PC-9 (cell line): ENCODE results near the gene PUM2. TPM values are rescaled to one million over a fixed set of nuclear protein-coding genes. Genes with fewer than 3 reads are reported as not detected.

ENCODE experiments used
- BruUV-seq: library from RNA; stranded (reverse); fragments of 400-500 nt; replicated peaks from 2 replicates; lab custom pipeline; 2021; lab: Mats Ljungman, UMichigan
- CTCF ChIA-PET: fragments of 300-600 bp; sonication (Branson Sonifier 250); formaldehyde crosslinking; loops from one replicate; lab custom pipeline; 2022; ENCODE audit warnings: antibody characterized with exemption; lab: Charles Lee
- POLR2A ChIA-PET: fragments of 300-600 bp; sonication (Branson Sonifier 250); formaldehyde crosslinking; loops from one replicate; lab custom pipeline; 2022; ENCODE audit warnings: antibody characterized with exemption; ENCODE audit not compliant: unreplicated experiment; lab: Charles Lee
- DNase-seq, 2 experiments: peaks; one replicate each; pipeline versions ENCODE4 v3.0.0 to v3.0.0-alpha.2; 2015 to 2022; ENCODE audit warnings: mixed read lengths in 1 of 2
- H2AFZ ChIP-seq: fragments of 200-600 bp; sonication (generic); 2 replicates; pipeline ENCODE4 v1.8.1; 2017; ENCODE audit warnings: antibody characterized with exemption
- H3F3A ChIP-seq: fragments of 200-600 bp; sonication (generic); 2 replicates; pipeline ENCODE4 v1.8.1; 2017; ENCODE audit warnings: antibody characterized with exemption, mild to moderate bottlenecking, low read depth; ENCODE audit not compliant: insufficient read depth
- H3K27ac ChIP-seq: fragments of 200-600 bp; sonication (generic); 2 replicates; pipeline ENCODE4 v1.6.1; 2016; ENCODE audit warnings: mixed run types
- H3K27me3 ChIP-seq: fragments of 200-600 bp; sonication (generic); 2 replicates; pipeline ENCODE4 v1.6.1; 2016; ENCODE audit warnings: low read depth, mixed run types; ENCODE audit not compliant: insufficient read depth
- H3K36me3 ChIP-seq: fragments of 200-600 bp; sonication (generic); 2 replicates; pipeline ENCODE4 v1.6.1; 2016; ENCODE audit warnings: low read depth, mixed run types
- H3K4me1 ChIP-seq: fragments of 200-600 bp; sonication (generic); replicated peaks from 2 replicates; pipeline ENCODE4 v1.6.1; 2016; ENCODE audit warnings: mixed run types; ENCODE audit not compliant: insufficient read depth
- H3K4me2 ChIP-seq: fragments of 200-600 bp; sonication (generic); 2 replicates; pipeline ENCODE4 v1.6.1; 2017; ENCODE audit warnings: mixed run types
- H3K4me3 ChIP-seq: fragments of 200-600 bp; sonication (generic); 2 replicates; pipeline ENCODE4 v1.6.1; 2016; ENCODE audit warnings: mixed run types
- H3K79me2 ChIP-seq: fragments of 200-600 bp; sonication (generic); 2 replicates; pipeline ENCODE4 v1.6.1; 2017; ENCODE audit warnings: low read depth, mixed run types
- H3K9me2 ChIP-seq: fragments of 200-600 bp; sonication (generic); 2 replicates; pipeline ENCODE4 v1.8.1; 2017; ENCODE audit warnings: mild to moderate bottlenecking; ENCODE audit not compliant: insufficient read depth
- H3K9me3 ChIP-seq: fragments of 200-600 bp; sonication (generic); 2 replicates; pipeline ENCODE4 v1.8.1; 2016; ENCODE audit warnings: low read depth; ENCODE audit not compliant: insufficient read depth
- H4K20me1 ChIP-seq: fragments of 200-600 bp; sonication (generic); 2 replicates; pipeline ENCODE4 v1.8.1; 2017; ENCODE audit not compliant: insufficient read depth
- CTCF ChIP-seq: fragments of 200-600 bp; sonication (generic); conservative IDR thresholded peaks from 2 replicates; pipeline ENCODE4 v1.6.1; 2017; ENCODE audit warnings: mixed run types, antibody characterized with exemption, mild to moderate bottlenecking, moderate library complexity
- EZH2 ChIP-seq: fragments of 200-600 bp; sonication (generic); IDR thresholded peaks from 2 replicates; pipeline ENCODE4 v1.8.0; 2017; ENCODE audit warnings: antibody characterized with exemption, low read depth
- intact Hi-C: fragments of 100-400 bp; cut with micrococcal nuclease; formaldehyde crosslinking; loops from one replicate; pipeline ENCODE4 v1.10.0; 2022; ENCODE audit not compliant: unreplicated experiment
- total RNA-seq: library from RNA; stranded (reverse); gene quantifications from 2 replicates; pipeline ENCODE4 v1.2.3, GENCODE V29; 2021

PUM2 gene
- total RNA-seq, 1 experiment from 2014 or later = 99.3 TPM

- Histone ChIP-seq H3K4me1 (no peaks in the 10 kb centered on the region), H3F3A (peaks cover 68% of the 10 kb centered on the region), H3K27me3 (no peaks in the 10 kb centered on the region), H3K4me2 (no peak overlapping the region), H3K27ac (no peak overlapping the region), H2AFZ (no peak overlapping the region), H4K20me1 (peaks cover 82% of the 10 kb centered on the region), H3K9me2 (no peaks in the 10 kb centered on the region), H3K36me3 (peaks cover 71% of the 10 kb centered on the region), H3K79me2 (peaks cover 86% of the 10 kb centered on the region), H3K4me3 (no peak overlapping the region), H3K9me3 (no peaks in the 10 kb centered on the region)
- TF ChIP-seq CTCF (no peak), EZH2 (no peak)
- no TSS peak for BruUV-seq
- CTCF ChIA-PET = no interaction called here
- POLR2A ChIA-PET = no interaction called here
- intact Hi-C loops = no loop called here
- DNase-seq = no peak
Observed at GRCh38 chr2:20302019-20302418, 48.6 kb downstream of the PUM2 start.

- ChIA-PET POLR2A (no interaction called here), CTCF (interaction anchor here (0.7 kb wide), 1 partner anchor 98 kb away, joined by 5 read pairs; no protein-coding TSS in a partner anchor)
- Histone ChIP-seq H3K9me2 (no peaks in the 10 kb centered on the region), H3K36me3 (peaks cover 70% of the 10 kb centered on the region), H3K4me2 (no peak overlapping the region), H3K27ac (no peak overlapping the region), H2AFZ (no peak overlapping the region), H3K9me3 (no peaks in the 10 kb centered on the region), H3K27me3 (no peaks in the 10 kb centered on the region), H3K79me2 (peaks cover 83% of the 10 kb centered on the region), H3K4me3 (no peak overlapping the region), H4K20me1 (peaks cover 79% of the 10 kb centered on the region), H3F3A (peaks cover 61% of the 10 kb centered on the region), H3K4me1 (no peaks in the 10 kb centered on the region)
- BruUV-seq = no TSS peak
- intact Hi-C loops = no loop called here
- TF ChIP-seq CTCF (no peak), EZH2 (no peak)
- no peak for DNase-seq
Observed at GRCh38 chr2:20300656-20301055, 50.0 kb downstream of the PUM2 start.

DNA sequence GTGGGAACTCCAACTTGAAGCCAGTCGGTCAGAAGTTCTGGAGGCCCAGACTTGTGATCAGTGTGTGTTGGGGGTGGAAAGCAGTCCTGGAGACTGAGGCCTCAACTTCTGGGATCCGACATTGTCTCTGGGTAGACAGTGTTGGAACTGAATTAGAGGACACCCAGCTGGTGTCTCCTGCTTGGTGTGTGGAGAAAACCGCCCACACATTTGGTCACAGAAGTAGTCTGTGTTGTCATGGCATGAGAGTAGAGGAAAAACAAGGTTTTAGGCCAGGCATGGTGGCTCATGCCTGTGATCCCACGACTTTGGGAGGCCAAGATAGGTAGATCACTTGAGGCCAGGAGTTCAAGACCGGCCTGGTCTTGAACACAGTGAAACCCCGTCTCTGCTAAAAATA lies 51.5 kb downstream of the PUM2 start:
- no peak for DNase-seq
- no peak for TF ChIP-seq CTCF
- TF ChIP-seq EZH2 = no peak
- no peak overlapping the region for H3K4me3 ChIP-seq
- no peaks in the 10 kb centered on the region for H3K4me1 ChIP-seq
- peaks cover 72% of the 10 kb centered on the region for H4K20me1 ChIP-seq
- BruUV-seq = no TSS peak
- no peak overlapping the region for H3K27ac ChIP-seq
- H3K9me3 ChIP-seq = no peaks in the 10 kb centered on the region
- ChIA-PET POLR2A (no interaction called here), CTCF (no interaction called here)
- peaks cover 80% of the 10 kb centered on the region for H3K79me2 ChIP-seq
- intact Hi-C loops = loop anchor here (10.0 kb wide), 1 partner anchor 264 kb away; no protein-coding TSS in a partner anchor
- no peaks in the 10 kb centered on the region for H3K9me2 ChIP-seq
- H3K4me2 ChIP-seq = no peak overlapping the region
- peaks cover 74% of the 10 kb centered on the region for H3K36me3 ChIP-seq
- H3F3A ChIP-seq = peaks cover 61% of the 10 kb centered on the region
- no peaks in the 10 kb centered on the region for H3K27me3 ChIP-seq
- no peak overlapping the region for H2AFZ ChIP-seq
